ENCODE results near the gene USB1. TPM values are rescaled to one million over a fixed set of nuclear protein-coding genes. Genes with fewer than 3 reads are reported as not detected.
"Not testable (repeated sequence)": the region's sequence is repeated elsewhere in the genome, so short reads cannot be mapped to it uniquely, and the experiment has no call there.

USB1 gene
- total RNA-seq, 1 donor from 2014 or later: 79.5 TPM

DNA sequence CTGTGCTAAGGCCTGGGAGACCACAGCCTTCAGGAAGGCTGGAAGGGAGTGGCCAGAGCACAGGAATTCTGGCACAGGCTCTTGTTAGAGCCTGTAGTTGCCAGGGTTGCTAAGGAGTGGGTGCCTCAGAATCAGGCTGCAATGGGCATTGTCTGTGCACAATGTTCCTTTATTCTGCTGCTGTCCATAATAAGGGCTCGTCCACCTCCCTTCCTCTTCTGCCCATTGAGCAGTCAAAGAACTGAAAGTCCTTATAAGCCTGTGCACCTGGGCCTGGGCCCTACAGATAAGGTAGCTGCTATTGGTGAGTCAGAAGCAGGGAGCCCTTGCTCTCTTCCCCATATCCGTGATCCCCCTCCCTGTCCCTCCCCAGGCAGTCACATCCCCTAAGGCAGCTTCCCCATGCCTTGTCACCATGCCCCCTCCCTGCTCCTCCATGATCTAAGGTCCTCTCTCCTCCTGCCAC, 24.8 kb upstream of the USB1 start:
- no peaks in the 10 kb centered on the region for H3K36me3 Mint-ChIP-seq (ENCODE audit: low read depth, unreplicated experiment)
- DNase-seq (ENCODE audit: low spot score): no peak
- peaks cover 2% of the 10 kb centered on the region for H3K27me3 Mint-ChIP-seq (ENCODE audit: unreplicated experiment)
- H3K27ac Mint-ChIP-seq (ENCODE audit: unreplicated experiment): no peak overlapping the region
- peaks cover 4% of the 10 kb centered on the region for H3K4me1 Mint-ChIP-seq (ENCODE audit: unreplicated experiment)
- no peaks in the 10 kb centered on the region for H3K9me3 Mint-ChIP-seq (ENCODE audit: unreplicated experiment)
- H3K4me3 Mint-ChIP-seq (ENCODE audit: unreplicated experiment): no peak overlapping the region
- no peak for TF ChIP-seq CTCF (IDR thresholded peaks at IDR 0.05; ENCODE audit: unreplicated experiment)

- H3K36me3 Mint-ChIP-seq (ENCODE audit: low read depth, unreplicated experiment): no peaks in the 10 kb centered on the region
Measured at GRCh38 chr16:57977418-57978069, 23.7 kb upstream of the USB1 start.

DNA sequence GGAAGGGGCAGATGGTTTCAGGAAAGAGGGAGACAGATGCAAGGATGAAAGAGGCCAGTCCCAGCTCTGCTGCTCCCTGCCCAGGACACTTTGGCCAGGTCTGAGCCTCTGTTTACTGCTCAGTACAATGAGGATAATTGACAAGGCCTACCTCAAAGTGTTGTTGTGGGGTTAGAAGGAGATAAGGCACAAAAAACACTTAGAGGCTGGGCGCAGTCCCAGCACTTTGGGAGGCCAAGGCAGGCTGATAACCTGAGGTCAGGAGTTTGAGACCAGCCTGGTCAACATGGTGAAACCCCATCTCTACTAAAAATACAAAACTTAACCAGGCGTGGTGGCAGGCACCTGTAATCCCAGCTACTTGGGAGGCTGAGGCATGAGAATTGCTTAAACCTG, 23.1 kb upstream of the USB1 start:
- not testable (repeated sequence) for H3K4me3 Mint-ChIP-seq (ENCODE audit: unreplicated experiment); H3K36me3 Mint-ChIP-seq (ENCODE audit: low read depth, unreplicated experiment); DNase-seq (ENCODE audit: low spot score); H3K27ac Mint-ChIP-seq (ENCODE audit: unreplicated experiment); H3K9me3 Mint-ChIP-seq (ENCODE audit: unreplicated experiment); H3K27me3 Mint-ChIP-seq (ENCODE audit: unreplicated experiment); H3K4me1 Mint-ChIP-seq (ENCODE audit: unreplicated experiment)

More at GRCh38 chr16:57977418-57978069, 23.7 kb upstream of the USB1 start:
- H3K4me1 Mint-ChIP-seq (ENCODE audit: unreplicated experiment): no peaks in the 10 kb centered on the region
- DNase-seq (ENCODE audit: low spot score): no peak
- H3K4me3 Mint-ChIP-seq (ENCODE audit: unreplicated experiment): no peak overlapping the region
- H3K27me3 Mint-ChIP-seq (ENCODE audit: unreplicated experiment): no peaks in the 10 kb centered on the region
- H3K27ac Mint-ChIP-seq (ENCODE audit: unreplicated experiment): no peak overlapping the region
- H3K9me3 Mint-ChIP-seq (ENCODE audit: unreplicated experiment): no peaks in the 10 kb centered on the region
- no peak for TF ChIP-seq CTCF (IDR thresholded peaks at IDR 0.05; ENCODE audit: unreplicated experiment)

- H3K4me1 Mint-ChIP-seq (ENCODE audit: unreplicated experiment): no peaks in the 10 kb centered on the region
- no peak overlapping the region for H3K4me3 Mint-ChIP-seq (ENCODE audit: unreplicated experiment)
Measured at GRCh38 chr16:57979006-57979585, 22.1 kb upstream of the USB1 start.

GRCh38 chr16:57981636-57982035, 19.6 kb upstream of the USB1 start:
- peaks cover 10% of the 10 kb centered on the region for H3K27me3 Mint-ChIP-seq (ENCODE audit: unreplicated experiment)
- no peak overlapping the region for H3K4me3 Mint-ChIP-seq (ENCODE audit: unreplicated experiment)
- no peak overlapping the region for H3K27ac Mint-ChIP-seq (ENCODE audit: unreplicated experiment)
- H3K9me3 Mint-ChIP-seq (ENCODE audit: unreplicated experiment): no peaks in the 10 kb centered on the region
- H3K4me1 Mint-ChIP-seq (ENCODE audit: unreplicated experiment): peaks cover 2% of the 10 kb centered on the region
- no peak for TF ChIP-seq CTCF (IDR thresholded peaks at IDR 0.05; ENCODE audit: unreplicated experiment)
- H3K36me3 Mint-ChIP-seq (ENCODE audit: low read depth, unreplicated experiment): no peaks in the 10 kb centered on the region
- DNase-seq (ENCODE audit: low spot score): no peak

More at GRCh38 chr16:57979006-57979585, 22.1 kb upstream of the USB1 start:
- H3K36me3 Mint-ChIP-seq (ENCODE audit: low read depth, unreplicated experiment): no peaks in the 10 kb centered on the region
- no peak overlapping the region for H3K27ac Mint-ChIP-seq (ENCODE audit: unreplicated experiment)
- no peaks in the 10 kb centered on the region for H3K9me3 Mint-ChIP-seq (ENCODE audit: unreplicated experiment)
- H3K27me3 Mint-ChIP-seq (ENCODE audit: unreplicated experiment): peaks cover under 1% of the 10 kb centered on the region
- TF ChIP-seq CTCF (IDR thresholded peaks at IDR 0.05; ENCODE audit: unreplicated experiment): no peak
- no peak for DNase-seq (ENCODE audit: low spot score)
